K562 treated with DMSO at 1 percent for 4 hours (cell line): ENCODE results near the gene METTL2B. TPM values are rescaled to one million over a fixed set of nuclear protein-coding genes. Genes with fewer than 3 reads are reported as not detected.

ENCODE experiments used
- total RNA-seq: library from RNA; unstranded; fragments of 300-600 nt; gene quantifications from 2 replicates; pipeline ENCODE4 v1.2.3, GENCODE V29; 2022; ENCODE audit not compliant: insufficient read depth

Gene METTL2B, protein sequence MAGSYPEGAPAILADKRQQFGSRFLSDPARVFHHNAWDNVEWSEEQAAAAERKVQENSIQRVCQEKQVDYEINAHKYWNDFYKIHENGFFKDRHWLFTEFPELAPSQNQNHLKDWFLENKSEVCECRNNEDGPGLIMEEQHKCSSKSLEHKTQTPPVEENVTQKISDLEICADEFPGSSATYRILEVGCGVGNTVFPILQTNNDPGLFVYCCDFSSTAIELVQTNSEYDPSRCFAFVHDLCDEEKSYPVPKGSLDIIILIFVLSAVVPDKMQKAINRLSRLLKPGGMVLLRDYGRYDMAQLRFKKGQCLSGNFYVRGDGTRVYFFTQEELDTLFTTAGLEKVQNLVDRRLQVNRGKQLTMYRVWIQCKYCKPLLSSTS
- total RNA-seq: 21.0 and 25.4 TPM in 2 replicates

GRCh38 chr7:128476402-128477335 lies at the start of gene METTL2B:
TSS of gene METTL2B (plus strand) at chr7:128476748. CDS start at chr7:128476766, 18 bp downstream.

DNA sequence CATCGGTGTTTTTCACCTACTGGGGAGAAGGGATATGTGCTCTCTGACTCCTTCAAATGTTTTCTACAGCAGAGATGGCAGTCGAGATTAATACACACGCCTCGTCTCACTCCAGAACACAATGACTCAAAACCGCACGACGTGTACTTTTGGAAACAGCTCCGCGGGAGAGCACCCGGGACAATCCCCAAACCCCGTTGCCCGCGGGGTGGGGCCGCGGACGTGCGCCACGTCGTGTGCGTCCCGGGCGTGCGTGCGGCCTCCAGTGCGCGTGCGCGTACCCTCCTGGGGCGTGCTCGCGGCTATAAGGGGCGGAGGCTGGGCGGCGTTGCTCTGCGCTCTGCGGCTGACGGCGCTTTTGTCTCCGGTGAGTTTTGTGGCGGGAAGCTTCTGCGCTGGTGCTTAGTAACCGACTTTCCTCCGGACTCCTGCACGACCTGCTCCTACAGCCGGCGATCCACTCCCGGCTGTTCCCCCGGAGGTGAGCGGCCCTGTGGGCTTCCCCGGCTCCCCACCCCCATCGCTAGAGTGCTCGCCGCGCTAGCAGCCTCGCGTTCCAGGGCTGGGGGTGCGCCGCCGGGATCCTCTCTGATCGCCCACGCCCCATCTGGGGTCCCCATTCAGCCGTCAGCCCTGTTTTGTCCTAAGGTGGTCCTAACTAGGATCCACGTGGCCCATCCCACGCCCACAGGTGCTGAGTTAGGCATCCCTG lies 20.8 kb upstream of the METTL2B start, which contains the start of gene HILPDA:
HILPDA (plus strand) TSS at position 336 of the 712 bp plus-strand sequence. CDS start 1,391 bp downstream, outside the sequence.

Other genes starting within 250 kb of the METTL2B start
- gene LEP, start 235.5 kb upstream of the METTL2B start, total RNA-seq: not detected in 2 replicates
- gene RBM28, start 132.8 kb upstream of the METTL2B start, total RNA-seq: 30.3 and 38.5 TPM in 2 replicates
- not detected in 2 replicates for gene PRRT4, start 115.1 kb upstream of the METTL2B start, total RNA-seq
- 51.8 and 68.8 TPM in 2 replicates for gene IMPDH1, start 66.8 kb upstream of the METTL2B start, total RNA-seq
- 14.7 and 19.1 TPM in 2 replicates for gene HILPDA, start 20.9 kb upstream of the METTL2B start, total RNA-seq
- 0.26 and 0.65 TPM in 2 replicates for gene GARIN1A, start 195.5 kb downstream of the METTL2B start, total RNA-seq